Measurements from ENCODE around the gene SMAD5. TPM values are rescaled to one million over a fixed set of nuclear protein-coding genes. Genes with fewer than 3 reads are reported as not detected.
A peak's percentile ranks its signal among the peaks of the same experiment; 100 is the strongest.

Gene SMAD5
- total RNA-seq, 1 donor from 2014 or later: 51.7 TPM

GRCh38 chr5:136155078-136155477 lies 22.4 kb downstream of the SMAD5 start:
- peaks cover 19% of the 10 kb centered on the region for H3K36me3 Mint-ChIP-seq (ENCODE audit: low read depth)
- H3K27ac Mint-ChIP-seq (ENCODE audit: unreplicated experiment): no peak overlapping the region
- H3K27me3 Mint-ChIP-seq (ENCODE audit: low read depth): no peaks in the 10 kb centered on the region
- DNase-seq (ENCODE audit: low spot score): no peak
- H3K4me3 Mint-ChIP-seq (ENCODE audit: unreplicated experiment): no peak overlapping the region
- TF ChIP-seq CTCF (IDR thresholded peaks at IDR 0.05): no peak
- peaks cover 21% of the 10 kb centered on the region for H3K4me1 Mint-ChIP-seq (ENCODE audit: low read depth)
- no peaks in the 10 kb centered on the region for H3K9me3 Mint-ChIP-seq (ENCODE audit: low read depth)

DNA sequence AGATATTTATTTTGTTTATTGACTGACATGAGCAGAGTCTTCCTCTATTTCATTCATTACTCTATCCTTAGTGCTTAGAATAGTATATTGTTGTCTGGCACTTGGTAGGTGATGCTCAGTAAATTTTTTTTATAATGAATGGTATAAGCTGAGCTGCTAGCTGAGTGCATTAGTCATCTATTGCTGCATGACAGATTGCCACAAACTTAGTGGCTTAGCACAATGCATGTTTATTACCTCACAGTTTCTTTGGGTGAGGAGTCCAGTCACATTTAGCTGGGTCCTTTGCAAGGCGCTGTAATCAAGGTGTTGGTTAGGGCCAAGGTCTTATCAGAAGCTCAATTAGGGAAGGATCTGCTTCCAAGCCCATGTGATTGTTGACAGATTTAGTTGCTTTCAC lies 23.1 kb downstream of the SMAD5 start:
- Mint-ChIP-seq H3K36me3 (ENCODE audit: low read depth) (peaks cover 21% of the 10 kb centered on the region), H3K4me1 (ENCODE audit: low read depth) (peaks cover 26% of the 10 kb centered on the region), H3K27me3 (ENCODE audit: low read depth) (no peaks in the 10 kb centered on the region), H3K27ac (ENCODE audit: unreplicated experiment) (no peak overlapping the region), H3K4me3 (ENCODE audit: unreplicated experiment) (no peak overlapping the region), H3K9me3 (ENCODE audit: low read depth) (no peaks in the 10 kb centered on the region)
- TF ChIP-seq CTCF (IDR thresholded peaks at IDR 0.05): no peak
- no peak for DNase-seq (ENCODE audit: low spot score)

GRCh38 chr5:136157514-136157913 lies 24.9 kb downstream of the SMAD5 start:
- no peaks in the 10 kb centered on the region for H3K27me3 Mint-ChIP-seq (ENCODE audit: low read depth)
- TF ChIP-seq CTCF (IDR thresholded peaks at IDR 0.05): no peak
- peaks cover 24% of the 10 kb centered on the region for H3K36me3 Mint-ChIP-seq (ENCODE audit: low read depth)

GRCh38 chr5:136159457-136159856 lies 26.8 kb downstream of the SMAD5 start:
- Mint-ChIP-seq H3K4me3 (ENCODE audit: unreplicated experiment) (peak overlapping the region; percentile 29), H3K4me1 (ENCODE audit: low read depth) (peaks cover 31% of the 10 kb centered on the region), H3K9me3 (ENCODE audit: low read depth) (no peaks in the 10 kb centered on the region), H3K27me3 (ENCODE audit: low read depth) (no peaks in the 10 kb centered on the region), H3K27ac (ENCODE audit: unreplicated experiment) (peak overlapping the region; percentile 87), H3K36me3 (ENCODE audit: low read depth) (peaks cover 19% of the 10 kb centered on the region)
- TF ChIP-seq CTCF (IDR thresholded peaks at IDR 0.05): no peak
- no peak for DNase-seq (ENCODE audit: low spot score)

More at GRCh38 chr5:136157514-136157913, 24.9 kb downstream of the SMAD5 start:
- Mint-ChIP-seq H3K9me3 (ENCODE audit: low read depth) (no peaks in the 10 kb centered on the region), H3K4me3 (ENCODE audit: unreplicated experiment) (no peak overlapping the region), H3K27ac (ENCODE audit: unreplicated experiment) (no peak overlapping the region), H3K4me1 (ENCODE audit: low read depth) (peaks cover 31% of the 10 kb centered on the region)
- no peak for DNase-seq (ENCODE audit: low spot score)

- no peaks in the 10 kb centered on the region for H3K27me3 Mint-ChIP-seq (ENCODE audit: low read depth)
- H3K4me1 Mint-ChIP-seq (ENCODE audit: low read depth): peaks cover 31% of the 10 kb centered on the region
- no peak overlapping the region for H3K4me3 Mint-ChIP-seq (ENCODE audit: unreplicated experiment)
- no peak for DNase-seq (ENCODE audit: low spot score)
- no peaks in the 10 kb centered on the region for H3K9me3 Mint-ChIP-seq (ENCODE audit: low read depth)
- H3K36me3 Mint-ChIP-seq (ENCODE audit: low read depth): peaks cover 15% of the 10 kb centered on the region
- peak overlapping the region; percentile 15 for H3K27ac Mint-ChIP-seq (ENCODE audit: unreplicated experiment)
- no peak for TF ChIP-seq CTCF (IDR thresholded peaks at IDR 0.05)
Observed at GRCh38 chr5:136162008-136162407, 29.4 kb downstream of the SMAD5 start.
